ENCODE data around the gene NDUFA3.
"Not testable (repeated sequence)": the region's sequence is repeated elsewhere in the genome, so short reads cannot be mapped to it uniquely, and the experiment has no call there.

The NDUFA3 gene

GRCh38 chr19:54102421-54103169, at the start of gene NDUFA3:
NDUFA3 (plus strand) TSS chr19:54102855; CDS start chr19:54102879, 24 bp downstream.
- DNase-seq: peak; percentile 92 to 95

GRCh38 chr19:54062643-54063042, 40.0 kb upstream of the NDUFA3 start:
- DNase-seq: peak; percentile 82 to 87

GRCh38 chr19:54063350-54064116, 39.1 kb upstream of the NDUFA3 start, which contains the start of gene VSTM1:
VSTM1 (minus strand) TSS chr19:54063897; CDS start chr19:54063777, 120 bp downstream.
- DNase-seq: no peak

GRCh38 chr19:54069470-54069869, 33.2 kb upstream of the NDUFA3 start:
- DNase-seq: no peak

GRCh38 chr19:54073829-54074228, 28.8 kb upstream of the NDUFA3 start:
- no peak for DNase-seq

GRCh38 chr19:54074851-54075250, 27.8 kb upstream of the NDUFA3 start:
- no peak for DNase-seq

GRCh38 chr19:54077334-54077733, 25.3 kb upstream of the NDUFA3 start:
- DNase-seq: peak; percentile 87 to 88

GRCh38 chr19:54081032-54081431, 21.6 kb upstream of the NDUFA3 start, which contains the start of gene TARM1:
TARM1 (minus strand) TSS chr19:54081365; CDS start chr19:54081340, 25 bp downstream.
- DNase-seq: no peak

GRCh38 chr19:54084410-54084809, 18.2 kb upstream of the NDUFA3 start:
- no peak for DNase-seq

GRCh38 chr19:54094426-54095000, 8.1 kb upstream of the NDUFA3 start:
- DNase-seq: no peak

GRCh38 chr19:54095136-54095858, 7.4 kb upstream of the NDUFA3 start:
- DNase-seq: no peak

GRCh38 chr19:54095859-54096616, 6.6 kb upstream of the NDUFA3 start:
- not testable (repeated sequence) for DNase-seq

- peak; percentile 20 to 29 for DNase-seq
These were observed 6.0 kb upstream of the NDUFA3 start for GRCh38 chr19:54096617-54097106.

- no peak for DNase-seq
These were observed 3.3 kb upstream of the NDUFA3 start for GRCh38 chr19:54099190-54099902.

GRCh38 chr19:54099903-54100255, 2.8 kb upstream of the NDUFA3 start:
- not testable (repeated sequence) for DNase-seq

- DNase-seq: peak; percentile 70
These were observed 2.1 kb upstream of the NDUFA3 start, which contains the start of gene OSCAR for GRCh38 chr19:54100561-54100960. OSCAR (minus strand) TSS chr19:54100803; CDS start chr19:54100792, 11 bp downstream.

- DNase-seq: no peak
These were observed 2.5 kb downstream of the NDUFA3 start for GRCh38 chr19:54104998-54105715.

GRCh38 chr19:54105796-54106195, 3.1 kb downstream of the NDUFA3 start:
- DNase-seq: no peak

GRCh38 chr19:54106716-54107115, 4.1 kb downstream of the NDUFA3 start:
- DNase-seq: no peak

- DNase-seq: no peak
These were observed 5.3 kb downstream of the NDUFA3 start for GRCh38 chr19:54107876-54108490.

Measured in AML-193 (cell line).